ENCODE measurements around the gene PTAFR.

DNA sequence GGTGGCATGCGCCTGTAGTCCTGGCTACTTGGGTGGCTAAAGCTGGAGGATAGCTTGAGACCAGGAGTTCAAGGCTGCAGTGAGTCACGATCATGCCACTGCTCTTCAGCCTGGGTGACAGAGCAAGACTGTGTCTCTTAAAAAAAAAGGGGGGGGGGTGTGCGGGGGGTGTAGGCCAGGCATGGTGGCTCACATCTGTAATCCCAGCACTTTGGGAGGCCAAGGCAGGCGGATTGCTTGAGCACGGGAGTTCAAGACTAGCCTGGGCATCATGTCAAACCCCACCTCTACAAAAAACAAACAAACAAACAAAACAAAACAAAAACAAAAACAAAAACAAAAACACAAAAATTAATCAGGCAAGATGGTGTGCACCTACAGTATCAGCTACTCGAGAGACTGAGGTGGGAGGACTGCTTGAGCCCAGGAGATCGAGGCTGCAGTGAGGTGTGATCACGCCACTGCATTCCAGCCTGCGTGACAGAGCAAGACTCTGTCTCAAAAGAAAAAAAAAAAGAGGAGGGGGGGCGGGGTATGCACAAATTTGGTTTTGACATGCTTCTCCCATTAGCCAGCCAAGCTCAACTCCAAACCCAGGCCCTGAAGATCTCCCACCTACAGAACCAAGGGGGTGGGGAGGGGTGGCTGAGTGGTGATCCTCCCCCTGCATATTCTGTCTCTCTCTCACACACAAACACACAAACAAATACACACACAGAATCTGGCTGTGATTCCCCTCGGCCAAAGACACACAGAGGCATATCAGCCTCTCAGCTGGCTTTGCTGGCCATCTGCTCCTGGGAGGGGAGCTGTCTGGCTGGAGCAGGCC is 3.1 kb downstream of the PTAFR start:
- TF ChIP-seq CTCF (IDR thresholded peaks at IDR 0.05) = no peak
- TF ChIP-seq POLR2A (IDR thresholded peaks at IDR 0.05) = no peak

All from right lobe of liver (tissue), 4 donors.